Vagina (tissue), 2 donors: ENCODE data around the gene TMPRSS2. TPM values are rescaled to one million over a fixed set of nuclear protein-coding genes. Genes with fewer than 3 reads are reported as not detected.

ENCODE experiments used
- DNase-seq, 2 donors: peaks; one replicate each; pipeline ENCODE4 v3.0.0-alpha.2; 2017; ENCODE audit errors: extremely low spot score in 2 of 2
- H3K27ac ChIP-seq: fragments of 200-600 bp; sonication (generic); one replicate; pipeline ENCODE4 v1.5.1; 2019
- H3K27me3 ChIP-seq: fragments of 200-600 bp; sonication (generic); one replicate; pipeline ENCODE4 v1.5.1; 2019
- H3K36me3 ChIP-seq, 2 donors: fragments of 200-600 bp; sonication (generic); one replicate each; pipeline ENCODE4 v1.5.1; 2017 to 2019
- H3K4me1 ChIP-seq: fragments of 200-600 bp; sonication (generic); one replicate; pipeline ENCODE4 v1.5.1; 2019
- H3K4me3 ChIP-seq, 2 donors: fragments of 200-600 bp; sonication (generic); 1 replicate in 1 of 2; 2 replicates in 1 of 2; pipeline ENCODE4 v1.5.1; 2016 to 2019
- H3K9me3 ChIP-seq: fragments of 200-600 bp; sonication (generic); one replicate; pipeline ENCODE4 v1.5.1; 2019
- CTCF ChIP-seq, 3 experiments: fragments of 450-650 bp in 2 of 3; fragments of 200-600 bp in 1 of 3; sonication (generic) in 1 of 3; IDR thresholded peaks; one replicate each; pipeline ENCODE4 v1.5.1; 2017 to 2019; ENCODE audit warnings: antibody characterized with exemption in 3 of 3, mild to moderate bottlenecking in 2 of 3, moderate library complexity in 2 of 3
- POLR2A ChIP-seq, 2 donors: fragments of 450-650 bp; IDR thresholded peaks; one replicate each; pipeline ENCODE4 v1.6.1; 2017; ENCODE audit warnings: antibody characterized with exemption in 2 of 2, mild to moderate bottlenecking in 2 of 2, moderate library complexity in 2 of 2
- POLR2AphosphoS5 ChIP-seq, 2 donors: sonication (generic); formaldehyde crosslinking; IDR thresholded peaks; one replicate each; pipeline ENCODE4 v1.9.0; 2017; ENCODE audit warnings: antibody characterized with exemption in 2 of 2, mild to moderate bottlenecking in 2 of 2, low read depth in 1 of 2; ENCODE audit not compliant: insufficient read depth in 1 of 2
- intact Hi-C: fragments of 100-400 bp; cut with DNase I; formaldehyde crosslinking; loops from one replicate; pipeline ENCODE4 v1.15.1; 2023
- total RNA-seq: library from RNA; depleted of rRNA; stranded (reverse); fragments of >200 nt; gene quantifications from one replicate; pipeline ENCODE4 v1.2.3, GENCODE V29; 2016

The TMPRSS2 gene
- 19.9 TPM for total RNA-seq

- H3K27ac ChIP-seq, result no peak within 1 kb of the TSS
- peaks cover 9% of the 10 kb centered on the region for H3K27me3 ChIP-seq
- peaks cover 20% of the 10 kb centered on the region for H3K4me1 ChIP-seq
These were observed at the start of gene TMPRSS2 for GRCh38 chr21:41507521-41508414. Gene TMPRSS2, minus strand, starts transcription at chr21:41508158. Its CDS starts 10,025 bp downstream, at chr21:41498133.

GRCh38 chr21:41555057-41555456 lies 47.1 kb upstream of the TMPRSS2 start:
- no peak for DNase-seq
- Histone ChIP-seq H3K4me3 (no peak overlapping the region), H3K9me3 (no peaks in the 10 kb centered on the region), H3K36me3 (no peaks in the 10 kb centered on the region), H3K4me1 (no peaks in the 10 kb centered on the region), H3K27me3 (no peaks in the 10 kb centered on the region), H3K27ac (no peak overlapping the region)
- intact Hi-C loops, result no loop called here
- no peak for TF ChIP-seq POLR2A (IDR thresholded peaks at IDR 0.05)
- no peak for TF ChIP-seq CTCF (IDR thresholded peaks at IDR 0.05)
- TF ChIP-seq POLR2AphosphoS5 (IDR thresholded peaks at IDR 0.05; ENCODE audit: insufficient read depth in 1 of 2, low read depth in 1 of 2), result no peak

More at GRCh38 chr21:41507521-41508414, at the start of gene TMPRSS2:
- TF ChIP-seq POLR2A (IDR thresholded peaks at IDR 0.05) (no peak), POLR2AphosphoS5 (IDR thresholded peaks at IDR 0.05; ENCODE audit: insufficient read depth in 1 of 2, low read depth in 1 of 2) (no peak), CTCF (IDR thresholded peaks at IDR 0.05) (no peak)
- peak within 1 kb of the TSS in 1 of 2 donors; percentile 35 for H3K4me3 ChIP-seq
- H3K9me3 ChIP-seq, result no peaks in the 10 kb centered on the region
- intact Hi-C loops, result no loop called here
- H3K36me3 ChIP-seq, result no peaks in the 10 kb centered on the region
- DNase-seq, result no peak

- no peaks in the 10 kb centered on the region for H3K36me3 ChIP-seq
- H3K4me1 ChIP-seq, result no peaks in the 10 kb centered on the region
- H3K27ac ChIP-seq, result no peak overlapping the region
- H3K4me3 ChIP-seq, result no peak overlapping the region
- TF ChIP-seq POLR2A (IDR thresholded peaks at IDR 0.05) (no peak), POLR2AphosphoS5 (IDR thresholded peaks at IDR 0.05; ENCODE audit: insufficient read depth in 1 of 2, low read depth in 1 of 2) (no peak), CTCF (IDR thresholded peaks at IDR 0.05) (no peak)
- intact Hi-C loops, result no loop called here
- no peaks in the 10 kb centered on the region for H3K27me3 ChIP-seq
- no peak for DNase-seq
- H3K9me3 ChIP-seq, result no peaks in the 10 kb centered on the region
These were observed 44.3 kb upstream of the TMPRSS2 start for GRCh38 chr21:41552254-41552653.

- no peaks in the 10 kb centered on the region for H3K27me3 ChIP-seq
- no peak overlapping the region for H3K27ac ChIP-seq
- intact Hi-C loops, result no loop called here
- H3K9me3 ChIP-seq, result no peaks in the 10 kb centered on the region
- H3K4me1 ChIP-seq, result no peaks in the 10 kb centered on the region
- no peak for DNase-seq
- no peak overlapping the region for H3K4me3 ChIP-seq
- H3K36me3 ChIP-seq, result no peaks in the 10 kb centered on the region
- TF ChIP-seq CTCF (IDR thresholded peaks at IDR 0.05) (no peak), POLR2AphosphoS5 (IDR thresholded peaks at IDR 0.05; ENCODE audit: insufficient read depth in 1 of 2, low read depth in 1 of 2) (no peak), POLR2A (IDR thresholded peaks at IDR 0.05) (no peak)
These were observed 40.8 kb upstream of the TMPRSS2 start for GRCh38 chr21:41548781-41549180.

GRCh38 chr21:41547111-41547510 lies 39.2 kb upstream of the TMPRSS2 start:
- H3K27ac ChIP-seq, result no peak overlapping the region
- intact Hi-C loops, result no loop called here
- no peaks in the 10 kb centered on the region for H3K27me3 ChIP-seq
- H3K4me1 ChIP-seq, result no peaks in the 10 kb centered on the region
- no peak for DNase-seq
- H3K4me3 ChIP-seq, result no peak overlapping the region
- TF ChIP-seq CTCF (IDR thresholded peaks at IDR 0.05), result no peak
- no peak for TF ChIP-seq POLR2AphosphoS5 (IDR thresholded peaks at IDR 0.05; ENCODE audit: insufficient read depth in 1 of 2, low read depth in 1 of 2)
- no peak for TF ChIP-seq POLR2A (IDR thresholded peaks at IDR 0.05)
- no peaks in the 10 kb centered on the region for H3K9me3 ChIP-seq
- no peaks in the 10 kb centered on the region for H3K36me3 ChIP-seq
